Kidney (tissue), 14 donors: ENCODE results near the gene PLRG1. TPM values are rescaled to one million over a fixed set of nuclear protein-coding genes. Genes with fewer than 3 reads are reported as not detected.

Experiments used
- DNase-seq, 5 donors: peaks; one replicate each; pipeline ENCODE4 v3.0.0-alpha.2; 2013 to 2020
- FAIRE-seq: peaks from 2 replicates; lab custom pipeline; 2012; peaks lifted over from hg19 to GRCh38; lab: Jason Lieb, UNC
- H3K27ac ChIP-seq, 2 donors: one replicate each; pipeline ENCODE4 v1.7.0; 2013; ENCODE audit warnings: low read depth in 2 of 2, low read length in 2 of 2, inconsistent platforms in 1 of 2
- H3K27me3 ChIP-seq: one replicate; pipeline ENCODE4 v1.7.1; 2013; ENCODE audit warnings: low read length, inconsistent platforms; ENCODE audit not compliant: control insufficient read depth, insufficient read depth
- H3K36me3 ChIP-seq, 3 donors: one replicate each; pipeline versions ENCODE4 v1.7.0 to v1.7.1; 2013; ENCODE audit warnings: low read length in 3 of 3, control low read depth in 1 of 3, inconsistent platforms in 1 of 3; ENCODE audit not compliant: insufficient read depth in 3 of 3, control insufficient read depth in 2 of 3
- H3K4me1 ChIP-seq, 3 donors: one replicate each; pipeline versions ENCODE4 v1.7.0 to v1.7.1; 2013; ENCODE audit warnings: low read length in 3 of 3, inconsistent platforms in 1 of 3, low read depth in 1 of 3; ENCODE audit not compliant: control insufficient read depth in 2 of 3, insufficient read depth in 2 of 3
- H3K4me3 ChIP-seq, 3 donors: one replicate each; pipeline versions ENCODE4 v1.7.0 to v1.8.1; 2013; ENCODE audit warnings: low read length in 3 of 3, control low read depth in 1 of 3, inconsistent platforms in 1 of 3
- H3K9ac ChIP-seq, 3 donors: one replicate each; pipeline versions ENCODE4 v1.7.0 to v1.7.1; 2013; ENCODE audit warnings: low read length in 3 of 3, control low read depth in 1 of 3, inconsistent platforms in 1 of 3
- H3K9me3 ChIP-seq, 3 donors: one replicate each; pipeline versions ENCODE4 v1.7.0 to v1.7.1; 2013; ENCODE audit warnings: low read length in 3 of 3, control low read depth in 1 of 3, inconsistent platforms in 1 of 3; ENCODE audit not compliant: control insufficient read depth in 2 of 3, insufficient read depth in 1 of 3
- CTCF ChIP-seq: IDR thresholded peaks from 3 replicates; pipeline ENCODE4 v1.5.1; 2012; ENCODE audit warnings: mild to moderate bottlenecking, moderate library complexity, borderline replicate concordance; ENCODE audit not compliant: insufficient read depth; ENCODE audit errors: extremely low read depth
- intact Hi-C: fragments of 100-400 bp; cut with DNase I; formaldehyde crosslinking; loops from one replicate; pipeline ENCODE4 v1.11.1; 2022
- polyA plus RNA-seq: library from polyadenylated mRNA; stranded (reverse); fragments of 350-450 nt; fragmentation: Illumina TruSeq; extraction: RNeasy Lipid Tissue Mini Kit (QIAGEN cat#74804); gene quantifications from one replicate; pipeline ENCODE4 v1.2.3, GENCODE V29; 2014; ENCODE audit warnings: low read depth, low replicate concordance; ENCODE audit not compliant: insufficient read depth
- total RNA-seq: library from RNA; stranded (reverse); fragmentation: NEBNext Ultra II Directional; extraction: Animal tissue kit (Norgen Biotek cat#: 25700); gene quantifications from one replicate; pipeline ENCODE4 v1.2.1, GENCODE V29; 2021
- donor health status: control.
- donor health status: control.
- donor health status: control.
- donor health status: control.
- donor health status: control.
- donor health status: DM: yes; HTN: yes; CAD: no.
- donor health status: Normal renal cell carcinoma (clear cell type).

The PLRG1 gene
- total and polyA plus RNA-seq, 2 donors from 2014 or later: 54.6 to 69.7 TPM

DNA sequence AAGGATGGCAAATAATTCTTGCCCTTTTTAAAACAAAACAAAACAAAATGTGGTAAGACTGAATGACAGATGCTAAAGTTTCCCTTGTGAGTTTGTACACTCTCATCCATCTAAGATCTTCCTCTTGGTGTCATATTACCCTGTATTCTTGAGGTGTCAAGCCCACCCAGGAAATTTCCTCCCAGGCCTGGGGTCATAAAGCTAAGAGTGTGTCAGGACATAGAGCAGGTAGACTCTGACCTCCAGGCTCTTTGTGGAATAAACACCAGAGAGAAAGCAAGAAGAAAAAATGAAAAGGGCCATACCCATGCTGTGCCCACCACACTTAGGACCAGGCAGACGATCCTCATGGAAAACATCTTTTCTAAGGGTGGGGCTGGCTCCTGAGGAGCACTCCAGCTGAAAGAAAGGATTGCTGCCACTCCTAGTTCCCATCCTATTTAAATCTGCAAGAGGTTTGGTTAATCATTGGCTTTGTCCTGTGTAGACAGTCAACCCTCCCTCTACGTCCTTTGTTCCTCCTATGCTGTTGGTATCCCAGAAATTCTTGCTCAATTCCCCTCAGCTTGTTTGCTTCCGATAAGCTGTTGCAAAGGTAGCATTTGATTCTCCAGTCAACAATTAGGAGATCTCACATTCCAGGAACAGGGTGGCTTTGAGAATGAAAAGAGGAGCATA lies 40.3 kb upstream of the PLRG1 start, which contains the start of gene FGA:
Gene FGA (minus strand): TSS at position 414 of the 678 bp plus-strand sequence. CDS start 55 bp downstream, at position 359.
- intact Hi-C loops: no loop called here
- H3K9me3 ChIP-seq: no peaks in the 10 kb centered on the region
- H3K9ac ChIP-seq: no peak within 1 kb of the TSS
- FAIRE-seq (no peak), DNase-seq (peak in 1 of 5 donors; percentile 7)
- no peaks in the 10 kb centered on the region for H3K4me1 ChIP-seq
- no peak within 1 kb of the TSS for H3K27ac ChIP-seq
- TF ChIP-seq CTCF: no peak
- peak within 1 kb of the TSS in 1 of 3 donors; percentile 43 for H3K4me3 ChIP-seq
- H3K27me3 ChIP-seq: no peaks in the 10 kb centered on the region
- H3K36me3 ChIP-seq: no peaks in the 10 kb centered on the region

DNA sequence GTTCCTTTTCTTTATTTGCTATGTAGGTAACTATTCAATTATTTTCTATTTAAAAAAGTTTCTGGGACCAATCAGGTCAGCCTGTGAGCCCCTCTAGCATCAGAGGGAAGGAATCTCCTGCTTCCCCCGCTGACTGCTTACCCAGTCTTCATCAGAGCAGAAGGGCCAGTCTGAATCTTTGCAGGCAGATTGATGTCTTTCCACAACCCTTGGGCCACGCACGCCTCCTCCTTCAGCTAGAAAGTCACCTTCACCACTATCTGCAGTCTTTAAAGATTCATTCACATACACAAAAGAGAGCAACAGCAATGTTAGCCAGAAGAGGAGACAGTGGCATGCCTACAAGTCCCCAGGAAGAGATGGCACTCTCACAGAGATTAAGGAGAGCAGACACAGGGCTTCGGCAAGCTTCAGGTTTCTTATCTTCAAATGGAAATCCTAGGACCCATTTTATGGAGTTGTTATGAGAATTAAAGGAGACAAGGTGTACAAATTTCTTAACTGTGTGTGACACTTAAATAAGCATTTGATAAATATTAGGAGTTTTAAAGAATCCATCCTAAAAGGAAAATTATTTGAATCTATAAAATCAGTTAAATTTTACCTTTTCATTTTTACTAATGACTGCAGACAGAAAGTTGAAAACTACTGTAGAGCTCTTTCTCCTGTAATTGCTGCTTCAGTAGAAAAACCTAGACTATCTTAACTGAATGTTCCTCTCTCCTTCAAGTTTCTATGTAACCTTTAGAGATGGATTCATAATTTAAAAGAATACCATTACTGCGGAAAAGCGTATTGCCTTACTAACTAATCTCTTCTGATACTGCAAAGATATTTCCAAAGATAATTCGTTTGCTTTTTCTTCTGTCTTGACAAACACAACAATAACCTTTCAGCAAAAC lies 39.3 kb upstream of the PLRG1 start:
- FAIRE-seq (no peak), DNase-seq (no peak)
- TF ChIP-seq CTCF: no peak
- H3K9ac ChIP-seq: no peak overlapping the region
- H3K36me3 ChIP-seq: no peaks in the 10 kb centered on the region
- H3K4me1 ChIP-seq: no peaks in the 10 kb centered on the region
- H3K27me3 ChIP-seq: no peaks in the 10 kb centered on the region
- H3K9me3 ChIP-seq: no peaks in the 10 kb centered on the region
- H3K27ac ChIP-seq: no peak overlapping the region
- intact Hi-C loops: no loop called here
- peak overlapping the region in 1 of 3 donors; percentile 40 for H3K4me3 ChIP-seq

DNA sequence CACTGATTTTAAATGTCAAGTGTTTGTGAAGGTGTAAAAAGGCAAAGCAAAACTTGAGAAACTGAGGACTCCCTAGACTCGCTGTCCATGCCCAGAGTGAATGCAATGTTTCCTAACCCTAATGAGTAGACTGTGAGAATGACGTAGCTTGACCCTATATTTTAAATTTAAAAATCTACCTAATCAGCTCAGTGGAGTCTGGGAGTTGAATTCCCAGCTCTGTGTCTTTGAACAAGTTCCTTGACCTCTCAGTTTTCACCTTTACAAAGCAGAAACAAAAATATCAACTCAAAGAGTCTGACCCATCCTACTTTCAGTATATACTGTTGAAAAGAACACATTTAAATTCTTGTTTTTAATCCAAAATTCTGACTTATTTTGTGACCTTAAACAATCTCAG lies 38.0 kb upstream of the PLRG1 start:
- Histone ChIP-seq H3K4me1 (no peaks in the 10 kb centered on the region), H3K9ac (no peak overlapping the region), H3K27ac (no peak overlapping the region), H3K4me3 (no peak overlapping the region), H3K9me3 (no peaks in the 10 kb centered on the region), H3K27me3 (no peaks in the 10 kb centered on the region), H3K36me3 (no peaks in the 10 kb centered on the region)
- intact Hi-C loops: no loop called here
- FAIRE-seq (no peak), DNase-seq (no peak)
- TF ChIP-seq CTCF: no peak
